ENCODE data around the gene RBM27.

GRCh38 chr5:146219243-146219642 lies 15.8 kb downstream of the RBM27 start:
- no peak for TF ChIP-seq POLR2AphosphoS5 (IDR thresholded peaks at IDR 0.05; ENCODE audit: low read depth, low read length)
- TF ChIP-seq SIN3A (IDR thresholded peaks at IDR 0.05; ENCODE audit: borderline replicate concordance, insufficient read depth, low read length), result no peak
- no peak for TF ChIP-seq TAF1 (IDR thresholded peaks at IDR 0.05; ENCODE audit: borderline replicate concordance, insufficient read depth, low read length)
- no peak for TF ChIP-seq REST (IDR thresholded peaks at IDR 0.05; ENCODE audit: insufficient read depth in 1 of 2, low read depth in 2 of 2, low read length in 2 of 2)
- TF ChIP-seq FOXP2 (optimal IDR thresholded peaks at IDR 0.05; ENCODE audit: borderline replicate concordance, extremely low read depth, extremely low read length, insufficient read depth), result no peak

Data from PFSK-1 (cell line).